Measurements from ENCODE around the gene HMG20B.
"Not testable (repeated sequence)": the region's sequence is repeated elsewhere in the genome, so short reads cannot be mapped to it uniquely, and the experiment has no call there.

DNA sequence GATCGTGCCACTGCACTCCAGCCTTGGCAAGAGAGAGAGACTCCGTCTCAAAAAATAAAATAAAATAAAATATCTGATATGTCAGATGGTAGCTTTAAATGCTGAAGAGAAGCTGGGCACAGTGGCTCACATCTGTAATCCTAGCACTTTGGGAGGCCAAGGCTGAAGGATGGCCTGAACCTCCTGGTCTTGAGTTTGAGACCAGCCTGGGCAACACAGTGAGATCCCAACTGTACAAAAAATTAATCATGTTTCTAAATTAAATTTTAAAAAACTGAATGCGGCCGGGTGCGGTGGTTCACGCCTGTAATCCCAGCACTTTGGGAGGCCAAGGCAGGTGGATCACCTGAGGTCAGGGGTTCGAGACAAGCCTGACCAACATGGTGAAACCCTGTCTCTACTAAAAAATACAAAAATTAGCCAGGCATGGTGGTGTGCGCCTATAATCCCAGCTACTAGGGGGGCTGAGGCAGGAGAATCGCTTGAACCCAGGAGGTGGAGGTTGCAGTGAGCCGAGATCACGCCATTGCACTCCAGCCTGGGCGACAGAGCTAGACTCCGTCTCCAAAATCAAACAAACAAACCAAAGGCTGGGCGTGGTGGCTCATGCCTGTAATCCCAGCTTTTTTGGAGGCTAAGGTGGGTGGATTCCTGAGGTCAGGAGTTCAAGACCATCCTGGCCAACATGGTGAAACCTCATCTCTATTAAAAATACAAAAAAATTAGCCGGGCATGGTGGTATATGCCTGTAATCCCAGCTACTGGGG lies 11.5 kb downstream of the HMG20B start:
- TF ChIP-seq, protein P1, sequence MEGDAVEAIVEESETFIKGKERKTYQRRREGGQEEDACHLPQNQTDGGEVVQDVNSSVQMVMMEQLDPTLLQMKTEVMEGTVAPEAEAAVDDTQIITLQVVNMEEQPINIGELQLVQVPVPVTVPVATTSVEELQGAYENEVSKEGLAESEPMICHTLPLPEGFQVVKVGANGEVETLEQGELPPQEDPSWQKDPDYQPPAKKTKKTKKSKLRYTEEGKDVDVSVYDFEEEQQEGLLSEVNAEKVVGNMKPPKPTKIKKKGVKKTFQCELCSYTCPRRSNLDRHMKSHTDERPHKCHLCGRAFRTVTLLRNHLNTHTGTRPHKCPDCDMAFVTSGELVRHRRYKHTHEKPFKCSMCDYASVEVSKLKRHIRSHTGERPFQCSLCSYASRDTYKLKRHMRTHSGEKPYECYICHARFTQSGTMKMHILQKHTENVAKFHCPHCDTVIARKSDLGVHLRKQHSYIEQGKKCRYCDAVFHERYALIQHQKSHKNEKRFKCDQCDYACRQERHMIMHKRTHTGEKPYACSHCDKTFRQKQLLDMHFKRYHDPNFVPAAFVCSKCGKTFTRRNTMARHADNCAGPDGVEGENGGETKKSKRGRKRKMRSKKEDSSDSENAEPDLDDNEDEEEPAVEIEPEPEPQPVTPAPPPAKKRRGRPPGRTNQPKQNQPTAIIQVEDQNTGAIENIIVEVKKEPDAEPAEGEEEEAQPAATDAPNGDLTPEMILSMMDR (IDR thresholded peaks at IDR 0.05), result not testable (repeated sequence)
- TF ChIP-seq POLR2A (IDR thresholded peaks at IDR 0.05), result not testable (repeated sequence)

Measured in esophagus squamous epithelium (tissue), 4 donors.